Measurements from ENCODE around the gene CYYR1. TPM values are rescaled to one million over a fixed set of nuclear protein-coding genes. Genes with fewer than 3 reads are reported as not detected.

CYYR1 gene
- total and polyA plus RNA-seq, 4 donors: 1.9 to 3.4 (median 2.2) TPM

- Histone ChIP-seq H3K4me1 (ENCODE audit: control insufficient read depth in 4 of 4, insufficient read depth in 4 of 4, low read length in 3 of 4) (no peaks in the 10 kb centered on the region), H3K27me3 (ENCODE audit: control insufficient read depth in 4 of 4, insufficient read depth in 4 of 4, low read length in 3 of 4) (no peaks in the 10 kb centered on the region), H3K9ac (ENCODE audit: low read depth in 1 of 2, low read length in 2 of 2) (no peak overlapping the region), H3K36me3 (ENCODE audit: control insufficient read depth in 4 of 4, insufficient read depth in 3 of 4, low read depth in 1 of 4, low read length in 3 of 4) (no peaks in the 10 kb centered on the region), H3K9me3 (ENCODE audit: control insufficient read depth in 4 of 4, low read length in 3 of 4) (no peaks in the 10 kb centered on the region), H3K4me3 (ENCODE audit: low read depth in 1 of 3, low read length in 3 of 3) (no peak overlapping the region), H3K27ac (ENCODE audit: low read depth in 1 of 2, low read length in 2 of 2) (no peak overlapping the region)
- TF ChIP-seq TAF1 (conservative IDR thresholded peaks at IDR 0.05) (no peak), JUND (IDR thresholded peaks at IDR 0.05) (no peak), MAX (IDR thresholded peaks at IDR 0.05) (no peak), NR2F2 (IDR thresholded peaks at IDR 0.05) (no peak), RAD21 (IDR thresholded peaks at IDR 0.05) (no peak), FOXA2 (IDR thresholded peaks at IDR 0.05) (no peak), EGR1 (IDR thresholded peaks at IDR 0.05; ENCODE audit: low read depth in 2 of 2) (no peak), GABPA (IDR thresholded peaks at IDR 0.05 in 1 of 2, conservative IDR thresholded peaks at IDR 0.05 in 1 of 2) (no peak), YY1 (IDR thresholded peaks at IDR 0.05) (no peak), ZBTB33 (IDR thresholded peaks at IDR 0.05) (no peak), HNF4A (conservative IDR thresholded peaks at IDR 0.05) (no peak), HNF4G (IDR thresholded peaks at IDR 0.05) (no peak), RXRA (IDR thresholded peaks at IDR 0.05) (no peak), SP1 (IDR thresholded peaks at IDR 0.05) (no peak), FOXA1 (IDR thresholded peaks at IDR 0.05) (no peak), ATF3 (IDR thresholded peaks at IDR 0.05) (no peak)
- TF ChIP-seq, protein P1, sequence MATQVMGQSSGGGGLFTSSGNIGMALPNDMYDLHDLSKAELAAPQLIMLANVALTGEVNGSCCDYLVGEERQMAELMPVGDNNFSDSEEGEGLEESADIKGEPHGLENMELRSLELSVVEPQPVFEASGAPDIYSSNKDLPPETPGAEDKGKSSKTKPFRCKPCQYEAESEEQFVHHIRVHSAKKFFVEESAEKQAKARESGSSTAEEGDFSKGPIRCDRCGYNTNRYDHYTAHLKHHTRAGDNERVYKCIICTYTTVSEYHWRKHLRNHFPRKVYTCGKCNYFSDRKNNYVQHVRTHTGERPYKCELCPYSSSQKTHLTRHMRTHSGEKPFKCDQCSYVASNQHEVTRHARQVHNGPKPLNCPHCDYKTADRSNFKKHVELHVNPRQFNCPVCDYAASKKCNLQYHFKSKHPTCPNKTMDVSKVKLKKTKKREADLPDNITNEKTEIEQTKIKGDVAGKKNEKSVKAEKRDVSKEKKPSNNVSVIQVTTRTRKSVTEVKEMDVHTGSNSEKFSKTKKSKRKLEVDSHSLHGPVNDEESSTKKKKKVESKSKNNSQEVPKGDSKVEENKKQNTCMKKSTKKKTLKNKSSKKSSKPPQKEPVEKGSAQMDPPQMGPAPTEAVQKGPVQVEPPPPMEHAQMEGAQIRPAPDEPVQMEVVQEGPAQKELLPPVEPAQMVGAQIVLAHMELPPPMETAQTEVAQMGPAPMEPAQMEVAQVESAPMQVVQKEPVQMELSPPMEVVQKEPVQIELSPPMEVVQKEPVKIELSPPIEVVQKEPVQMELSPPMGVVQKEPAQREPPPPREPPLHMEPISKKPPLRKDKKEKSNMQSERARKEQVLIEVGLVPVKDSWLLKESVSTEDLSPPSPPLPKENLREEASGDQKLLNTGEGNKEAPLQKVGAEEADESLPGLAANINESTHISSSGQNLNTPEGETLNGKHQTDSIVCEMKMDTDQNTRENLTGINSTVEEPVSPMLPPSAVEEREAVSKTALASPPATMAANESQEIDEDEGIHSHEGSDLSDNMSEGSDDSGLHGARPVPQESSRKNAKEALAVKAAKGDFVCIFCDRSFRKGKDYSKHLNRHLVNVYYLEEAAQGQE (IDR thresholded peaks at IDR 0.05): no peak
- TF ChIP-seq, protein P2, sequence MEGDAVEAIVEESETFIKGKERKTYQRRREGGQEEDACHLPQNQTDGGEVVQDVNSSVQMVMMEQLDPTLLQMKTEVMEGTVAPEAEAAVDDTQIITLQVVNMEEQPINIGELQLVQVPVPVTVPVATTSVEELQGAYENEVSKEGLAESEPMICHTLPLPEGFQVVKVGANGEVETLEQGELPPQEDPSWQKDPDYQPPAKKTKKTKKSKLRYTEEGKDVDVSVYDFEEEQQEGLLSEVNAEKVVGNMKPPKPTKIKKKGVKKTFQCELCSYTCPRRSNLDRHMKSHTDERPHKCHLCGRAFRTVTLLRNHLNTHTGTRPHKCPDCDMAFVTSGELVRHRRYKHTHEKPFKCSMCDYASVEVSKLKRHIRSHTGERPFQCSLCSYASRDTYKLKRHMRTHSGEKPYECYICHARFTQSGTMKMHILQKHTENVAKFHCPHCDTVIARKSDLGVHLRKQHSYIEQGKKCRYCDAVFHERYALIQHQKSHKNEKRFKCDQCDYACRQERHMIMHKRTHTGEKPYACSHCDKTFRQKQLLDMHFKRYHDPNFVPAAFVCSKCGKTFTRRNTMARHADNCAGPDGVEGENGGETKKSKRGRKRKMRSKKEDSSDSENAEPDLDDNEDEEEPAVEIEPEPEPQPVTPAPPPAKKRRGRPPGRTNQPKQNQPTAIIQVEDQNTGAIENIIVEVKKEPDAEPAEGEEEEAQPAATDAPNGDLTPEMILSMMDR (IDR thresholded peaks at IDR 0.05; ENCODE audit: low read depth, low read length, missing input control): no peak
- WGBS: 68% methylated on average over 1 of the region's 1 CpG
- DNase-seq (ENCODE audit: low spot score): no peak
Measured at GRCh38 chr21:26437326-26438009, 135.6 kb downstream of the CYYR1 start.

Measured in liver (tissue), 9 donors.